Activated CD8-positive, alpha-beta memory T cell treated with anti-CD3 and anti-CD28 coated beads, Interleukin-2, amount 10 ng/mL, durations not matched to agents 7 days and 5 days (primary cell): Measurements from ENCODE around the gene PCAT7. TPM values are rescaled to one million over a fixed set of nuclear protein-coding genes. Genes with fewer than 3 reads are reported as not detected.
"Not testable (repeated sequence)": the region's sequence is repeated elsewhere in the genome, so short reads cannot be mapped to it uniquely, and the experiment has no call there.

Experiments
- ATAC-seq: fragments of 150-1000 bp; cut with Tn5 transposase; one replicate; pipeline ENCODE4 v1.10.0; 2021; ENCODE audit warnings: moderate library complexity
- CTCF ChIA-PET: fragments of 350-600 bp; sonication (Branson Sonifier 250); formaldehyde crosslinking; loops from one replicate; lab custom pipeline; 2021; ENCODE audit warnings: antibody characterized with exemption; lab: Charles Lee
- DNase-seq: peaks from one replicate; pipeline ENCODE4 v3.0.0-alpha.2; 2020
- H3K27ac Mint-ChIP-seq: one replicate; pipeline ENCODE4 v1.8.0; 2021; ENCODE audit warnings: mild to moderate bottlenecking, mixed read lengths
- H3K27me3 Mint-ChIP-seq: one replicate; pipeline ENCODE4 v1.8.0; 2021; ENCODE audit warnings: mixed read lengths
- H3K36me3 Mint-ChIP-seq: one replicate; pipeline ENCODE4 v1.8.0; 2021; ENCODE audit warnings: mild to moderate bottlenecking, mixed read lengths
- H3K4me1 Mint-ChIP-seq: one replicate; pipeline ENCODE4 v1.8.0; 2021; ENCODE audit warnings: mixed read lengths
- H3K4me3 Mint-ChIP-seq: one replicate; pipeline ENCODE4 v1.8.0; 2021; ENCODE audit warnings: mild to moderate bottlenecking, moderate library complexity, mixed read lengths
- H3K9me3 Mint-ChIP-seq: one replicate; pipeline ENCODE4 v1.8.0; 2022; ENCODE audit warnings: low read depth, mixed read lengths
- total RNA-seq, 2 experiments: library from RNA; stranded (reverse); gene quantifications; one replicate each; pipeline ENCODE4 v1.2.3, GENCODE V29; 2021

Gene PCAT7
- total RNA-seq, 2 experiments from 2014 or later = not detected

DNA sequence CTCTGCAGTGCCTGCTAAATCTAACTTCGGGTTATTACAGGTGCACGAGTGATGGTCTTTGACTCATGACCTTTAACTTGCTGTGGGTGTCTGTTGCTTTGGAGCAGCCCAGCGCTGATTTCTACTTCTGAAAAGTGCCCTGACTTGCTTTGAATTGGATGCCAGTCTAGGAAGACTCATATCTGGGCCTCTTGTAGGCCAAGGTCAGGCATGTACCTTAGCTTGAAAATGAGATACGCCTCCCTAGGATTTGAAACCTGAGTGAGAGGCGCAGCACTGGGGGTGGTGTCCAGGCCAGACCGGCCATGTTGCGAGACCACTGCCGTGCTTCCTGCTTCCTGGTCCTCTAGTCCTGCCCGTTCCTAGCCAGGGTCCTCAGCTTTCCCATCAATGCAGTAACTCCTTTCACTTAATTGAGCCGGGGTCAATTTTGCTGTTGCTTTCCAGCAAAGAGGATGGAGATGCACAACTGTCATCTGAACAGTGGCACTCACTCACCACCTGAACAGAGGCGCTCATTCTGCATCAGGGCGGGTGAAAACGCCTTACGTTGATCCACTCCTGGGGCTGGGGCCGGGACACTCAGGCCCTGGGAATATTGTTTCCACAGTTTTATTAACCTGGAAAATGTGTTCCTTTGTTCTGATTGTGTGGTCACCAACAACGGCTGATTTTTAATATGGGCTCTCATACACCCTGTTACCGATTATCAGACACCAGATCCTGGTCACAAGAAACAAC is 14.3 kb downstream of the PCAT7 start:
- Mint-ChIP-seq H3K27me3 (peaks cover 9% of the 10 kb centered on the region), H3K36me3 (no peaks in the 10 kb centered on the region), H3K9me3 (no peaks in the 10 kb centered on the region), H3K4me3 (no peak overlapping the region), H3K4me1 (no peaks in the 10 kb centered on the region), H3K27ac (no peak overlapping the region)
- ATAC-seq (no peak), DNase-seq (no peak)
- CTCF ChIA-PET = interaction anchor here (1.5 kb wide), 1 partner anchor 11 kb away, joined by 3 read pairs; no protein-coding TSS in a partner anchor

DNA sequence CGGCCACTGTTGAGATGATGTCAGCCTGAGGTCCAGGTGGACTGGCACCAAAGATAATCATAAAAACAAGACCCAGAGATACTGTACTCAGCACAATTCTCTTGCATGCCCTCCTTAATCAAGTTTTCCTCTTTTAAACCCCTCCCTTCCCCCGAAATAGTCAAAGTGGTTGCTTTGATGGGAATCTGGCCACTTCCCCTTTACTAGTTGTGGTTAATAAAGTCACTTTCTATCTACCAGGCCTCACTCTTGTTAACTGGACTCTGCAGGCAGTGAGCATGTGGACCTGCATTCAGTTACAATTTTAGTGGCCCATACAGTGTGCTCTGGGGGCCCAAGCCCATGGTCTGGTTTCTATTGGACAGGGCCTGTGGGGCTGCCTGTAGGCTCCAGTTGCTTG is 21.2 kb downstream of the PCAT7 start:
- H3K4me1 Mint-ChIP-seq = peaks cover 3% of the 10 kb centered on the region
- no peaks in the 10 kb centered on the region for H3K36me3 Mint-ChIP-seq
- ATAC-seq = no peak
- CTCF ChIA-PET = no interaction called here
- no peak for DNase-seq
- peaks cover 15% of the 10 kb centered on the region for H3K27me3 Mint-ChIP-seq
- H3K4me3 Mint-ChIP-seq = no peak overlapping the region
- H3K9me3 Mint-ChIP-seq = no peaks in the 10 kb centered on the region
- no peak overlapping the region for H3K27ac Mint-ChIP-seq

- no peak overlapping the region for H3K27ac Mint-ChIP-seq
- H3K4me3 Mint-ChIP-seq = no peak overlapping the region
- ATAC-seq (no peak), DNase-seq (no peak)
- H3K9me3 Mint-ChIP-seq = no peaks in the 10 kb centered on the region
- no peaks in the 10 kb centered on the region for H3K36me3 Mint-ChIP-seq
- peaks cover 15% of the 10 kb centered on the region for H3K27me3 Mint-ChIP-seq
- H3K4me1 Mint-ChIP-seq = peaks cover 3% of the 10 kb centered on the region
- CTCF ChIA-PET = no interaction called here
Observed at GRCh38 chr9:94577036-94577435, 22.2 kb downstream of the PCAT7 start.

DNA sequence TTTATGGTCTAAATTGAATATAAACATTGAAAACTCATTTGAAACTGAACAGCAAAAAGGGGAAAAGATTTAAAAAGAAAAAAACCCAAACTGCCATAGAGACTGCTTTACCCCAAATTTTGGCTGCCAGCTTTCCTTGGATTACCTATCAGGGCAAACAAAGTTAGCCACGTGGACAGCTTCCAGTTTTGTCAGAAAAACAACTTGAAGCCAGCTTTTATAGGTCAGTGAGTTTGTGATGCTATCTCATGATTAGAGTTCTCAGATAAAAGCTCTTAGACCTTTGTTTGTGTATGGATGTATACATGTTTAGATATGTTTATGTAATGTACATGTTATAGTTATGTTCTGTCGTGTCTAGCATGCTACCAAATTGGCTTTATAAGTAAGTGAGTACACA is 22.7 kb downstream of the PCAT7 start:
- H3K9me3 Mint-ChIP-seq = no peaks in the 10 kb centered on the region
- H3K4me3 Mint-ChIP-seq = no peak overlapping the region
- peaks cover 3% of the 10 kb centered on the region for H3K4me1 Mint-ChIP-seq
- no peaks in the 10 kb centered on the region for H3K36me3 Mint-ChIP-seq
- ATAC-seq (no peak), DNase-seq (no peak)
- no peak overlapping the region for H3K27ac Mint-ChIP-seq
- peaks cover 12% of the 10 kb centered on the region for H3K27me3 Mint-ChIP-seq
- CTCF ChIA-PET = no interaction called here

DNA sequence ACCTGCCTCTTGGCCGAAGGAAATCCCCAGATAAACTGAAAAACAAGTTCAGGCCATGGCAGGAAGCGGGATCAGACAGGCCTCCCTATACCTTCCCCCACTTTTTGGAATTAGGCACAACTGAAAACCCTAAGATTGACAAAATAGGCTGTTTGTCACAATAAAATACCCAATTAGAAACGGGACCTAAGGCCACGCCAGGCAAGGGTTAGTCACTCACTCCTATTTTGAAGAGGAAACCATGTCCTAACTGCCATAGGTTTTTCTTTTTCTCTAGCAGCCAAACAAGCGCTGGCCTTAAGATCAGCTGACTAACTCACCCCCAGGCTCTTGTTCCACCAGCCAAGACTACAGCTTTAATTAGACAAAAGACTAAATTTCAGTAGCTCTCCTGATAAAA is 26.8 kb downstream of the PCAT7 start:
- H3K4me1 Mint-ChIP-seq = peaks cover 8% of the 10 kb centered on the region
- CTCF ChIA-PET = interaction anchor here (0.6 kb wide), 1 partner anchor 207 kb away, joined by 3 read pairs; no protein-coding TSS in a partner anchor
- no peak overlapping the region for H3K27ac Mint-ChIP-seq
- no peak overlapping the region for H3K4me3 Mint-ChIP-seq
- no peaks in the 10 kb centered on the region for H3K27me3 Mint-ChIP-seq
- no peaks in the 10 kb centered on the region for H3K36me3 Mint-ChIP-seq
- DNase-seq (no peak), ATAC-seq (no peak)
- H3K9me3 Mint-ChIP-seq = no peaks in the 10 kb centered on the region

GRCh38 chr9:94584555-94584954 is 29.7 kb downstream of the PCAT7 start:
- CTCF ChIA-PET = interaction anchor here (0.6 kb wide), 1 partner anchor 1647 kb away, joined by 5 read pairs; no protein-coding TSS in a partner anchor
- Mint-ChIP-seq H3K27me3 (peaks cover 4% of the 10 kb centered on the region), H3K27ac (no peak overlapping the region), H3K4me3 (no peak overlapping the region), H3K36me3 (no peaks in the 10 kb centered on the region), H3K9me3 (no peaks in the 10 kb centered on the region), H3K4me1 (peaks cover 8% of the 10 kb centered on the region)
- DNase-seq (no peak), ATAC-seq (no peak)

DNA sequence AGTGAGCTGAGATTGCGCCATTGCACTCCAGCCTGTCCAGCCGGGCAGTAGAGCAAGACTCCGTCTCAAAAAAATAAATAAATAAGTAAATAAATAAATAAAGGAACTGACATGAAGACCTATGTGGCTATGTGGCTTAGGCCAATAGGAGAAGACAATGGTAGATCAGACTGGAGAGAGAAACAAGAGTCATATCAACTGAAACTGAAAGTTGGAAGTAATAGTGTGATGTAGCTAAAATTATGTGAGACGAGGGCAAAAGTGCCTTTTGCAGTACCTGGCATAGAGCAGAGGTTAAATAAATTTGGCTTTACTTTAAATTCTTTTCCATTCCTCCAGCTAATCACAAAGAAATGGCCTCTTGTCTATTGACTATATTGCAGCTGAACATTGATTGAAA is 31.4 kb downstream of the PCAT7 start:
- Mint-ChIP-seq H3K27ac (no peak overlapping the region), H3K27me3 (peaks cover 4% of the 10 kb centered on the region), H3K4me3 (peak overlapping the region; percentile 7), H3K4me1 (peaks cover 8% of the 10 kb centered on the region), H3K9me3 (no peaks in the 10 kb centered on the region), H3K36me3 (no peaks in the 10 kb centered on the region)
- DNase-seq (no peak), ATAC-seq (no peak)
- CTCF ChIA-PET = no interaction called here

DNA sequence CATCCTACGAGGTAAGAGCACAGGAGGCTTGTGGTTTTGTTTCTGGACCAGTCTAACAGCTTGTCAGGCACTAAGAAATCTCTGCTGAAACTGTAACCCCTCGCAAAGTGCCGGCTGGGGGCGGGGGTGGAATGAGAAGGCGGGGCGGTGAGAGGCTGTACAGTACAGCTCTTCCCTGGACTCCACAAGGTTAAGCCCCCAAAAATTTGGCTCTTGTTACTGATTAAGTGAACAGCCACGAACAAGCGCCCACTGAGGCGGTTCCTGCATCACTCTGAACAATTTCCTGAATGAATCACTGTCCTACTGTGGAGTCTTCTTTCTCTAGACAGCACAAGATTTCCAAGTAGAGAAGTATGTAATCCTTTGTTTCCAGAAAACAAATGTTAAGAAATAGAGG is 31.9 kb downstream of the PCAT7 start:
- DNase-seq (no peak), ATAC-seq (no peak)
- H3K27ac Mint-ChIP-seq = no peak overlapping the region
- peaks cover 4% of the 10 kb centered on the region for H3K27me3 Mint-ChIP-seq
- H3K9me3 Mint-ChIP-seq = no peaks in the 10 kb centered on the region
- H3K36me3 Mint-ChIP-seq = no peaks in the 10 kb centered on the region
- peaks cover 8% of the 10 kb centered on the region for H3K4me1 Mint-ChIP-seq
- peak overlapping the region; percentile 7 for H3K4me3 Mint-ChIP-seq
- CTCF ChIA-PET = no interaction called here

GRCh38 chr9:94588681-94589080 is 33.8 kb downstream of the PCAT7 start:
- Mint-ChIP-seq H3K27me3 (peaks cover 11% of the 10 kb centered on the region), H3K4me3 (no peak overlapping the region), H3K4me1 (peaks cover 8% of the 10 kb centered on the region), H3K9me3 (no peaks in the 10 kb centered on the region), H3K27ac (no peak overlapping the region), H3K36me3 (no peaks in the 10 kb centered on the region)
- CTCF ChIA-PET = interaction anchor here (1.1 kb wide), 1 partner anchor 17 kb away, joined by 3 read pairs; no protein-coding TSS in a partner anchor
- DNase-seq (no peak), ATAC-seq (no peak)

- H3K4me3 Mint-ChIP-seq, ATAC-seq, CTCF ChIA-PET, H3K36me3 Mint-ChIP-seq, H3K4me1 Mint-ChIP-seq, H3K27ac Mint-ChIP-seq, DNase-seq, H3K9me3 Mint-ChIP-seq: not testable (repeated sequence)
- H3K27me3 Mint-ChIP-seq = peaks cover 13% of the 10 kb centered on the region
Observed at GRCh38 chr9:94591046-94591545, 36.2 kb downstream of the PCAT7 start.

DNA sequence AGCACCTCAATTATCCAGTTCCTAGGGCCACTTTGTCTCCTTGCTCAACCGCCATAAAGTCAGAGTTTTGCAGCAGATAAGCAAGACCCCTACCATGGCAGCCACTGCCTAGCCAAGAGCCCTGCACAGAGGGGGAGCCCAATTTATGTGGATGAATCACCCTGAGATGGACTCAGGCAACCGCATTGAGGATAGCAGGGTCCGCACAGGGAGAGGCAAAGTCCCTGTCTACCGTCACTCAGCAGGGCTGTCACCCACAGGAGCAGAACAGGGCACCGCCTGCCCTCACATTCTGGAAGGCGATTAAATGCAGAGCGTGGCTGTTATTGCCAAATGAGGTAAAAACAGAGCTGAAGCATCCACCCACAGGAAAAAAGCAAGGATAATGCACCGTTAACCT is 37.0 kb downstream of the PCAT7 start:
- H3K27me3 Mint-ChIP-seq = peaks cover 13% of the 10 kb centered on the region

GRCh38 chr9:94592683-94593082 is 37.8 kb downstream of the PCAT7 start:
- H3K9me3 Mint-ChIP-seq, H3K4me1 Mint-ChIP-seq, ATAC-seq, CTCF ChIA-PET, H3K4me3 Mint-ChIP-seq, H3K27ac Mint-ChIP-seq, H3K36me3 Mint-ChIP-seq, DNase-seq: not testable (repeated sequence)
- H3K27me3 Mint-ChIP-seq = peaks cover 13% of the 10 kb centered on the region

More for the DNA sequence above, 37.0 kb downstream of the PCAT7 start:
- CTCF ChIA-PET = no interaction called here
- no peak for ATAC-seq
- Mint-ChIP-seq H3K9me3 (no peaks in the 10 kb centered on the region), H3K4me3 (no peak overlapping the region), H3K4me1 (peaks cover 2% of the 10 kb centered on the region), H3K36me3 (no peaks in the 10 kb centered on the region), H3K27ac (no peak overlapping the region)
- DNase-seq = no peak

DNA sequence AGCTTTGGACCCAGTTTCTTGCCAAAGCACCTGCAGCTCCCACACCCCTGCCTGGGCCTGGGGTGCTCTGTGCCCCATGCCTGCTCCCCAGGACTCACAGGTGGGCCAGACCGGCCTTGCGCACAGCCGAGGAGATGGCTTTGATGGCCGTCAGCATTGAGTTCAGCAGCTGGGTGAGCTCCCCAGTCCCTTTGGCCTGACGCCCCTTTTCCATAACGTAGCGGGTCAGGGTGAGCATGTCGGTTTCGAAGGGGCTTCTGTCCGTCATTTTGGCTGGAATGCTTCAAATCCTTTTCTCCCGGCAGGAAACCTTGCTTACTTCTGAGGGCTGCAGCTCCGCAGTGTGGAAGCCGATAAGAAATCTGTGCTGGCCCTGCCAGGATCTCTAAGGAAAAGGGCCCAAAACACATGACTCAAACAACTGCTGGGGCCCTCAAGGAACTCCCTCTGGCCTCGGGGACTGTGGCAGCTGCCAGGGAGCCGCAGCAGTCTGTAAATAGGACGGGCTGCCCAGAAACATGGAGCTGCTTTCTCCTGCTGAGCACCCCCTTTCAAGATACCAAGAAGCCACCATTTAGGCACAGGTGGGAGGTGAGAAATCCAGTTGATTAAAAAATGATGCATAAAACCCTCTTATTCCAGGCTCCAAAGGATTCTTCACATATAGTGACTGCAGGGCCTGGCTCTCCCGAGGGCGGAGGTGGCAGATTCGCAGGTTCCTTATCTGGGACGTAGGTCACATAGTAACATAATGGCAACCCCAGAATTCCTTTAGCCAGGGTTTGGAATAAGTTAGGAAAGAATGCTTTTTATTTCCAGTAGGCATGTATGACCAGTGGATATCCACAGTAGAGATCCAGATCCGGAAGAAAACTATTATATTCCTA is 38.8 kb downstream of the PCAT7 start, which contains the start of gene FBP2:
FBP2 (minus strand) TSS at position 366 of the 887 bp plus-strand sequence; CDS start at position 268, 98 bp downstream.
- CTCF ChIA-PET = no interaction called here
- Mint-ChIP-seq H3K27me3 (peaks cover 13% of the 10 kb centered on the region), H3K27ac (no peak within 1 kb of the TSS), H3K36me3 (no peaks in the 10 kb centered on the region), H3K9me3 (no peaks in the 10 kb centered on the region), H3K4me3 (no peak within 1 kb of the TSS), H3K4me1 (no peaks in the 10 kb centered on the region)
- DNase-seq (no peak), ATAC-seq (no peak)
